ENCODE measurements around the gene WBP11.

The WBP11 gene

GRCh38 chr12:14814014-14814413, 10.7 kb upstream of the WBP11 start, which contains the start of gene SMCO3:
Gene SMCO3, minus strand, starts transcription at chr12:14814182. Its CDS starts 7,502 bp downstream, at chr12:14806680.
- no peaks in the 10 kb centered on the region for H3K27me3 ChIP-seq (ENCODE audit: insufficient read depth, poor library complexity, severe bottlenecking)
- TF ChIP-seq GABPA (IDR thresholded peaks at IDR 0.05; ENCODE audit: low read depth) (no peak), REST (IDR thresholded peaks at IDR 0.05; ENCODE audit: insufficient replicate concordance, low read depth) (no peak), CTCF (IDR thresholded peaks at IDR 0.05; ENCODE audit: insufficient read depth, low read length) (no peak), SPI1 (IDR thresholded peaks at IDR 0.05; ENCODE audit: borderline replicate concordance, low read depth) (no peak), POLR2AphosphoS5 (IDR thresholded peaks at IDR 0.05; ENCODE audit: low read depth) (no peak)
- no peak for DNase-seq (ENCODE audit: low read depth in 1 of 2, low spot score in 1 of 2)
- no peak within 1 kb of the TSS for H3K4me3 ChIP-seq (replicated peaks; ENCODE audit: insufficient read depth, low read length)
- H3K27ac ChIP-seq (replicated peaks): no peak within 1 kb of the TSS

- H3K4me3 ChIP-seq (replicated peaks; ENCODE audit: insufficient read depth, low read length): no peak overlapping the region
- H3K27me3 ChIP-seq (ENCODE audit: insufficient read depth, poor library complexity, severe bottlenecking): no peaks in the 10 kb centered on the region
- TF ChIP-seq SPI1 (IDR thresholded peaks at IDR 0.05; ENCODE audit: borderline replicate concordance, low read depth) (no peak), CTCF (IDR thresholded peaks at IDR 0.05; ENCODE audit: insufficient read depth, low read length) (no peak), POLR2AphosphoS5 (IDR thresholded peaks at IDR 0.05; ENCODE audit: low read depth) (no peak), GABPA (IDR thresholded peaks at IDR 0.05; ENCODE audit: low read depth) (no peak), REST (IDR thresholded peaks at IDR 0.05; ENCODE audit: insufficient replicate concordance, low read depth) (no peak)
- no peak for DNase-seq (ENCODE audit: low read depth in 1 of 2, low spot score in 1 of 2)
- H3K27ac ChIP-seq (replicated peaks): no peak overlapping the region
Measured at GRCh38 chr12:14811486-14811885, 8.2 kb upstream of the WBP11 start.

- H3K27me3 ChIP-seq (ENCODE audit: insufficient read depth, poor library complexity, severe bottlenecking): no peaks in the 10 kb centered on the region
- TF ChIP-seq SPI1 (IDR thresholded peaks at IDR 0.05; ENCODE audit: borderline replicate concordance, low read depth) (no peak), REST (IDR thresholded peaks at IDR 0.05; ENCODE audit: insufficient replicate concordance, low read depth) (no peak), CTCF (IDR thresholded peaks at IDR 0.05; ENCODE audit: insufficient read depth, low read length) (no peak)
- no peak for DNase-seq (ENCODE audit: low read depth in 1 of 2, low spot score in 1 of 2)
- H3K4me3 ChIP-seq (replicated peaks; ENCODE audit: insufficient read depth, low read length): no peak overlapping the region
- no peak overlapping the region for H3K27ac ChIP-seq (replicated peaks)
Measured at GRCh38 chr12:14810953-14811483, 7.7 kb upstream of the WBP11 start.

Measured in HL-60 (cell line).